Stimulated activated CD4-positive, alpha-beta T cell treated with anti-CD3 and anti-CD28 coated beads, TNF-alpha, amount 100 ng/mL, for 24 hours (primary cell): ENCODE results near the gene IZUMO1.
A peak's percentile ranks its signal among the peaks of the same experiment; 100 is the strongest.
"Not testable (repeated sequence)": the region's sequence is repeated elsewhere in the genome, so short reads cannot be mapped to it uniquely, and the experiment has no call there.

Source experiments
- DNase-seq, 3 experiments: peaks; one replicate each; pipeline ENCODE4 v3.0.0-alpha.2; 2020; ENCODE audit warnings: low read depth in 3 of 3

IZUMO1 gene

GRCh38 chr19:48738557-48739403 is 7.9 kb downstream of the IZUMO1 start:
- peak; percentile 83 to 95 (median 91) for DNase-seq

- DNase-seq = no peak
Observed at GRCh38 chr19:48737360-48737998, 9.2 kb downstream of the IZUMO1 start.

GRCh38 chr19:48735031-48735615 is 11.6 kb downstream of the IZUMO1 start:
- no peak for DNase-seq

GRCh38 chr19:48734625-48735024 is 12.1 kb downstream of the IZUMO1 start:
- no peak for DNase-seq

- no peak for DNase-seq
Observed at GRCh38 chr19:48731452-48731851, 15.3 kb downstream of the IZUMO1 start.

GRCh38 chr19:48728911-48729664 is 17.6 kb downstream of the IZUMO1 start:
- DNase-seq = no peak

GRCh38 chr19:48726556-48726955 is 20.2 kb downstream of the IZUMO1 start:
- DNase-seq = no peak

- no peak for DNase-seq
Observed at GRCh38 chr19:48724796-48725753, 21.6 kb downstream of the IZUMO1 start.

- no peak for DNase-seq
Observed at GRCh38 chr19:48722196-48722708, 24.5 kb downstream of the IZUMO1 start.

GRCh38 chr19:48720613-48721296 is 26.0 kb downstream of the IZUMO1 start:
- DNase-seq = peak; percentile 82 to 92 (median 84)

- no peak for DNase-seq
Observed at GRCh38 chr19:48720251-48720612, 26.5 kb downstream of the IZUMO1 start.

GRCh38 chr19:48719263-48720171 is 27.2 kb downstream of the IZUMO1 start, which contains the start of gene MAMSTR:
MAMSTR (minus strand) TSS chr19:48719725; CDS start chr19:48719031, 694 bp downstream.
- DNase-seq = no peak

GRCh38 chr19:48718711-48719231 is 27.9 kb downstream of the IZUMO1 start:
- DNase-seq = no peak

GRCh38 chr19:48718106-48718505 is 28.6 kb downstream of the IZUMO1 start:
- not testable (repeated sequence) for DNase-seq

GRCh38 chr19:48716562-48717291 is 30.0 kb downstream of the IZUMO1 start:
- no peak for DNase-seq

GRCh38 chr19:48715681-48716171 is 31.0 kb downstream of the IZUMO1 start:
- DNase-seq = no peak

- no peak for DNase-seq
Observed at GRCh38 chr19:48714759-48715675, 31.7 kb downstream of the IZUMO1 start.
